Neural progenitor cell (in vitro differentiated cells): ENCODE results near the gene RGS3.

Experiments
- EZH2 ChIP-seq: fragments of 200-600 bp; sonication (generic); IDR thresholded peaks from 2 replicates; pipeline ENCODE4 v1.6.1; 2017; ENCODE audit warnings: antibody characterized with exemption, mild to moderate bottlenecking, moderate library complexity
- EZH2phosphoT487 ChIP-seq: fragments of 200-600 bp; sonication (generic); IDR thresholded peaks from 2 replicates; pipeline ENCODE4 v1.6.1; 2017; ENCODE audit warnings: antibody characterized with exemption
- TF ChIP-seq, protein P1 (sequence below): fragments of 200-600 bp; sonication (generic); IDR thresholded peaks from 2 replicates; pipeline ENCODE4 v1.5.1; 2017; ENCODE audit warnings: antibody characterized with exemption, mild to moderate bottlenecking

DNA sequence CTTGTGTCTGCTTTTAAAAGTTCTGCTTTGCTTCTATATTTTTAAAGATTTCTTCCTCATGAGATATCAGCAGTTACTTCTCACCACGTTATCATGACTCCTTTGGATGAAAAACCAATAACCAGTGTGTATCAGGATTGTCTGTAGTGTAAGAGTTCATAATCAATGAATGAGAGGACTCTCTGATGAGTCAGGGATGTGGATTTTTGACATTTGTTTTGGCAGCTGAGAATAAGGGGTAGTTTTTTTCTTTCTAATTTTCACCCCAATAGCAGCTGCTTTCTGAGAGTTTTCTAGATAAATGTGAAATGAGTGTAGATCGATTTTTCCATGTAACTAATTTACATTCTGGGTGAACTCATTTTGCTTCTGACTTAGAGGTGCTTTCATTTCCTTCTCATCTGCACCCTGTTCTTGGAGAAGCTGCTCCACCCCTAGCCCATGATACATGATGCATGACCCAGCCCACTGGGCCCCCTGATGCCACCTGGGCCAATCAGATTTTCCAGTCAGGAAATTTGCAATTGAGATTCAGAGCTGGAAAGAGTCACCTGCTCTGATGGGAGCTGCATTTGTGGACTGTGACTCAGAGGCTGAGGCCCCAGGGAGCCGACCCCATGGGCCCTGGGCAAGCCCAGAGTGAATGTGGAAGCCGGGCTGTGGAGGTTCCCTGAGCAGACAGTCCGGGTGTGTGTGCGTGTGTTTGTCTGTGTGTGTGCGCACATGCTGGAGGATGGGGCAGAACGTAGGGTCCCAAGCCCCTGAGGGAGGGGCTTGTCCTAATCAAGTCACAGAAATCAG is 159.3 kb downstream of the RGS3 start:
- TF ChIP-seq, protein P1, sequence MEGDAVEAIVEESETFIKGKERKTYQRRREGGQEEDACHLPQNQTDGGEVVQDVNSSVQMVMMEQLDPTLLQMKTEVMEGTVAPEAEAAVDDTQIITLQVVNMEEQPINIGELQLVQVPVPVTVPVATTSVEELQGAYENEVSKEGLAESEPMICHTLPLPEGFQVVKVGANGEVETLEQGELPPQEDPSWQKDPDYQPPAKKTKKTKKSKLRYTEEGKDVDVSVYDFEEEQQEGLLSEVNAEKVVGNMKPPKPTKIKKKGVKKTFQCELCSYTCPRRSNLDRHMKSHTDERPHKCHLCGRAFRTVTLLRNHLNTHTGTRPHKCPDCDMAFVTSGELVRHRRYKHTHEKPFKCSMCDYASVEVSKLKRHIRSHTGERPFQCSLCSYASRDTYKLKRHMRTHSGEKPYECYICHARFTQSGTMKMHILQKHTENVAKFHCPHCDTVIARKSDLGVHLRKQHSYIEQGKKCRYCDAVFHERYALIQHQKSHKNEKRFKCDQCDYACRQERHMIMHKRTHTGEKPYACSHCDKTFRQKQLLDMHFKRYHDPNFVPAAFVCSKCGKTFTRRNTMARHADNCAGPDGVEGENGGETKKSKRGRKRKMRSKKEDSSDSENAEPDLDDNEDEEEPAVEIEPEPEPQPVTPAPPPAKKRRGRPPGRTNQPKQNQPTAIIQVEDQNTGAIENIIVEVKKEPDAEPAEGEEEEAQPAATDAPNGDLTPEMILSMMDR = no peak
- TF ChIP-seq EZH2phosphoT487 (no peak), EZH2 (no peak)
